NCI-H1694 treated with DMSO at 0.1 percent for 48 hours (cell line): Measurements from ENCODE around the gene NECTIN1.

Source experiments
- DNase-seq: peaks from one replicate; lab custom pipeline; 2025; lab: John Stamatoyannopoulos, UW

The NECTIN1 gene

DNA sequence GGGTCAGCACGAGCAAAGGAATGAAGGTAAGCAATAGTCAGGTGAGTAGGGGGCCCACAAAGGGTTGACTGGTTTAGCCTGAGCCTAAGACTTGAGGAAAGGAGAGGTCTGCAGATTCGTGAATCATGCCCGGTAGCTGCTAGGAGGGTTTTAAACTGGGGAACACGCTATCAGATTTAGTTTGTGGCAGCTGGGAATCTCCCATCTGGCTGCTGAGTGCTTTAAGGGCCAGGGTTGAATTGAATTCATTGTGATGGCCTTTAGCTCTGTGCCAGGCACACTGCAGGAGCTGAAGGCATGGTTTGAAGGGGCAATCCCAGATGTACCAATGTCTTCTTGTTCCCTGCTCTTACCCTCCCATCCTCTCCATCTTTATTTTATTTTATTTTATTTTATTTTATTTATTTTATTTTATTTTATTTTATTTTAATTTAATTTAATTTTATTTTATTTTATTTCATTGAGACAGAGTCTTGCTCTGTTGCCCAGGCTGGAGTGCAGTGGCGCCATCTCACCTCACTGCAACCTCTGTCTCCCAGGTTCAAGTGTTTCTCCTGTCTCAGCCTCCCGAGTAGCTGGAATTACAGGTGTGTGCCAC lies 1.9 kb upstream of the NECTIN1 start:
- DNase-seq: no peak

DNA sequence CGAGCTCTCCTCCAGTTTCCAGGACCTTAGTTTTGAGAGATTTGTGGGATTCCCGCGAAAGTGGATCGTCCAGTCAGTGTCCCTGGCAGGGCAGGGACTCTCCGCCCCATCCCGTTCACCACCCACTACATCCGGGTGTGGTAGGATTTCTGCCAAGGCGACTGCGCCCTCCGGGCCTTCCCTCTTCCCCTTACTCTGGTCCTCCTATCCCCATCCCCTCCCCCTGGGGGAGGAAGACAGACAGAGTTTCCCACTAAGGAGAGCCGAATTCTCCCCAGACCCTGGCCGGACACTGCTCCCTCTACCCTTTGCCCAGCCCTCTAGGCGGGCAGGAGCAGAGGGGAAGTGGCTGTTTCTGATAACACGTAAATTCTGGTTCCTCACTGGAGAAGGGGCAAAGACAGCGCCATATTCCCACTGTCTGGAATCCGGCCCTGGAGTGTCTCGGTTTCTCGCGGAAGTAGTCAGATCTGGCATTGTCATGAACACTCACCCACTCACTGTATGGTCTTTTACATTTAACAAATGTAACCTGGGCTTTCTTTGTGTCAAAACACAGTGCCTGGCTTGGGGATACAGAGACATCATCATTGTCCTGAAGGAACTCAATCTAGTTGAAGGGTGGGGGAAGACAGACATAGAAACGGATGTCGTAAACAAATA lies 1.1 kb upstream of the NECTIN1 start:
- DNase-seq: no peak

DNA sequence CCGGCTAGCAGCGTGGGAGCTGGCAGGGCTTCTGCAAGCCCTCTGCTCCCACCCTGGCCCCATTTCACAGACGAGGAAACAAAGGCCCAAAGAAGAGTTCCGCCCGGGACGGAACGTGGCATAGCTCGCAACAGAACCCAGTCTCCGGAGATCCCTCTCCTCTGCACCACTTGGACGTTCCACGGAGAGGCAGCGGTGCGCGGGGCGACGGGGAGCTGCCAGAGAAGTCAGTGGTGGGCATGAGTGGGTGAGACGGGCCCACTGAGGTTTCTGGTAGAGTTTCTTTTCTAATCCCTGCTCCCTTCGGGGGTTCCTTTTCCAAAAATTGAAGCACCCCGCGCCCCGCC lies 554 bp upstream of the NECTIN1 start:
- DNase-seq: no peak

GRCh38 chr11:119728211-119728626 lies 781 bp downstream of the NECTIN1 start:
- DNase-seq: no peak

- no peak for DNase-seq
Observed at GRCh38 chr11:119727523-119728151, 1.4 kb downstream of the NECTIN1 start.

DNA sequence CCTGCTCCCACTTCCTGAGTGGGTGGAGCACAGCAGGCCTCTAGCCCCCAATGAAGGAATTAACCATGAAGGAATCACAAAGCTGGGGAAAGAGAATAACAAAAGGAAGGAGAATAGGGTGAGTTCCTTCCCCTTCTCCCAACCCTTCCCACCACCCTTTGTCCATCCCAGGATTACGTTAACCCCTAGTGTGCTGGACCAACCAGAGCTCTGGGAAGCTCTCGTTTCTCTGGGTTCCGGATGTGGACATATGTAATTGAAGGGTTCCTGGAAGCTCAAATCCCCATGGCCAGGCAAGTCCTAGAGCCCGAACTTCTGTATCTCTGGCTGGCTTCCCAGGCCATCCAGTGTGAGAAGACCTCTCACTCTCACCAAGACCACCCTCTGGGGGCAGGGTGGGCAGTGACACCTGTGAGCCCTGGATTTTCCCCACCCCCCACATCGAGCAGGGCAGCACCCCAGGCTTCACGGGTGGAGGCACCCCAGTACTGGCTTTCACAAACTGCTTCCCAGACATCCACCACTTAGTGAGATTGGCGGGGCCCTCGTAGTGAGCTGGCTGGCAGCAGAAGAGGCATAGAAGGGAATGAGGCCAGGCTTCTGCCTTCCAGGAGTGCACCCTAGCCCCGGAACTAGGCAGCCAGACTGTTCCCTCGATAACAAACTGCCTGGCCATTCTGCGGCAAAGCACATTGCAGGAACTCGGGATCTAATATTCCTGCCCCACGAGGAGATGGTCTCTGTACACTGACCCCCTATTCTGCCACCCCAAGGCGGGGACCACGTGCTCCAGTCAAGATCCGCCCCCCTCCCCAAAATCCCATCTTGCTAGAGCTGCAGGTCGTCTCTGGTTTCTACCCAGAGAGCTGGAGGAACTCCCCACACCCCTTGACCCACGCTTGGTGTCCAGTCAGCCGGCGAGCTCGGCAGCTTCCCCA lies 2.1 kb downstream of the NECTIN1 start:
- no peak for DNase-seq

DNA sequence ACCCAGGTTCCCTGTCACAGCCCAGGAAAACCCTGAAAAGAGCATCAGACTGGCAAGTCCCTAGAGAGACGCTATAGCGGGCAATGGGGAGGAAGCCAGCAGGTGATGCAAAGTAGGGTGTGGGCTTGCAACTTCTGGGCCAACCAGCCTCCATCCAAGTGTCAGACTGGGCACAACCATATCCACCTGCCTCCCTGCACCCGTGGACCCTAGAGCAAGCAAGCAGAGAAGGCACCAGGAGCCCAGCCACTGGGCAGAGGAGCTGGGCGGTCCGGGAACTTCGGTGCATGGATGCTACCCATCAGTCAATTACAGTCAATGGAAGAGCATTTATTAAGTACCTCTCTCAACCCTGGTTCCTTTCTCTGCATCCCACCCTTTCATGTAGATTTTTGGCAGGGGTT lies 2.8 kb downstream of the NECTIN1 start:
- no peak for DNase-seq

- no peak for DNase-seq
Observed at GRCh38 chr11:119724956-119725355, 4.0 kb downstream of the NECTIN1 start.

DNA sequence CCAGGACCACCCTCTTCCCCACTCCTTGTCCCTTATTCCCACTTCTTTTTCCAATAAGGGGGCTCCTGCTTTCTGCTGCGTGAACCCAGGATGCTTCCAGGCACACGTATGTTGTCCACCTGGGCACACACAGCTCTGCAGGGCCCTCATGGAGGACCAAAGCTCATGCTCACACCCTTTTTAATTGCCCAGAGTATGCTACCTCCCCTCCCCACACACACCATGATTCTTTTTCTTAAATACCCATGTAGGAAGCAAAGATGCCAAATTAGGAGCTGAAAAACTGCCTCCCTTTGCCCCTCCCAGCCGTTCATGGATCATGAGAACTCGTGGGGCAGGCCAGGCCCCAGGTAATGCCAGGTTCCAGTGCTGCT lies 5.1 kb downstream of the NECTIN1 start:
- no peak for DNase-seq

DNA sequence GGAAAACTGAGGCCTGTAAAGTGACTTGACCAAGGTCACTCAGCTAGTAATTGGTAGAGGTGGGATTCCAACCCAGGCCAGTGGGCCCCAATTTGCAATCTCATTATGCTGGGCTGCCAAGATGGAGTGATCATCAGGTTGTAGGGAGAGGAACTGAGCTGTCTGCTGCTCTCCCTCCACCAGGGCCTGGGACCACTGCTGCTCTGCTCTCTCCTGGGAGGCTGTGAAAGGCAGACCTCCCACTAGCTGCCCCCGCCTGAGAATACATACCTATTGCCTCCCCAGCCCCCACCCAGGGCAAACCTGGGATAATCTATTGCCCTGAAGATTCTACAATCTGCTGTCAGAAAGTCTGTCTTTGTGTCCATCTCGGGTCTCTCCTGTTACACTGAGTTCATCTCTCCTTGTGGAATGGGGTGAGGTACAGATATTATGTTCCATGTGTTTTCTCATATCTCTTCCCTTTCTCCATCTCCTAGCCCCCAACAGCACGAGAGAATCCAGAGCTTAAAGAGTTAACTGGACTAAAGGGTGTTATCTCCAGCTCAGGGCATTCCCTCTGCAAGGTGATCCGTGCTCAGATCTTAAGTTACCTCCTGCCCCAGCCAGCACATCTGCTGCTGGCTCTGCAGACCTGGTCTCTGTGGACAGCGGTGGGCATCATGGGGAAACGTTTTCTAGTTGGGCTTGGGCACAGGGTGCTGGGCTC lies 5.6 kb downstream of the NECTIN1 start:
- DNase-seq: no peak

- DNase-seq: no peak
Observed at GRCh38 chr11:119722281-119722794, 6.7 kb downstream of the NECTIN1 start.

- no peak for DNase-seq
Observed at GRCh38 chr11:119721129-119722120, 7.6 kb downstream of the NECTIN1 start.

DNA sequence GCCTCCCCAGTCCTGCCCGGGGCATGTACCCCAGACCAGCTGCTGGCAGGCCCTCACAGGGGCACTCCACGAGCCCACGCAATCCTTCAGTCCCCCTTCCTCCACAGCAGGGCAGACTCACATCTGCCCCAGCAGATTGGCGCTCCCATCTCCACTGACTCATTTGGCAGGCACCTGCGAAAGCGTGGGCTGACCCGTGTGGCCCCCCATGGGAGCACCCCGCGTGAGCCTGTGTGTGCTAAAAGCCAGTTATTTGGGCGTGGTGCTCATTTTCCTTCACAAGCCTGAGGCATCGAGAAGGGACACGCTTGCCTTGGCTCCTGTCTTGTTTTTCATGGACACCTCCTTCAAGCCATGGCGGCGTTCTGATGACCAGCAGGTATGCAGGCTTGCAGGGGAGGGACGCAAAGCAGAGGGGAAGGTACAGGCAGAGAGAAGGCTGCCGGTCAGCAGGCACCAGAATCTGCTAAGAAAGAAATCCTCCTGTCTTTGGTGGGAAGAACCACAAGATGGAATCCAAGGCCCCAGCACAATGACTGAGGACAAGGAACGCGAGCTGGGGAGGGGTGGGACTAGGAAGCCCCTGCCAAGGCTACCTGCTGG lies 8.6 kb downstream of the NECTIN1 start:
- DNase-seq: no peak

DNA sequence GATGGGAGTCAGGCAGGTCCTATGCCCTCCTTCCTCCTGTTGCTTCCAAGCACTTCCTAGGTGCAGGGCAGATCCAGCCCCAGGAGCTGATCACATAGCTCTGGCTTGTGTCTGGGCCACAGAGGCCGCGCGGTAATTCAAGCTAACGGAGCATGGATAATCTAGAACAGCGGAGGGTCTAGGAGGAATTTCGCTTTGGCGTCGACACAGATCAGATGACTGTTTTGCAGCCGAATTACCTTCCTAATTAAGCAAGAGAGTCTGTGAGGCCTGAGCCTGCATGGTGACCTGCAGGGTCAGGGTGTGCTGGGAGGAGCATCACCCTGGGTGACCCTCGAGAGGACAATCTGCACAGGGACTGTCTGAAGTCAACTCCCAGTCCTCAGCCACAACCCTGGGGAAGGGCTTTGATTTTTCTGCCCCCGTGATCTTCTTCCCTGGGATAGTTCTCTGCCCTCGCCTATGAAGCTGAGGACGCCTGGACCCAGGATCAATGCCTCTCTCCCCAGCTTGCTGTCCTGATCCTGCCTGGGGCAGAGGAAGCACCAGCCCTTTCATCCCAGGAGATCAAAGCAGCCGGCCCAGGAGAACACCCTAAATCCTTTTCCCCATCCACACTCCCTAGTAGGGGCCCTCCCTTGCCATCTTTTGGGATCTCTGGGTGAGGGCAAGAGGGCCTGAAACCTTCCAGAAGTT lies 11.0 kb downstream of the NECTIN1 start:
- DNase-seq: no peak

DNA sequence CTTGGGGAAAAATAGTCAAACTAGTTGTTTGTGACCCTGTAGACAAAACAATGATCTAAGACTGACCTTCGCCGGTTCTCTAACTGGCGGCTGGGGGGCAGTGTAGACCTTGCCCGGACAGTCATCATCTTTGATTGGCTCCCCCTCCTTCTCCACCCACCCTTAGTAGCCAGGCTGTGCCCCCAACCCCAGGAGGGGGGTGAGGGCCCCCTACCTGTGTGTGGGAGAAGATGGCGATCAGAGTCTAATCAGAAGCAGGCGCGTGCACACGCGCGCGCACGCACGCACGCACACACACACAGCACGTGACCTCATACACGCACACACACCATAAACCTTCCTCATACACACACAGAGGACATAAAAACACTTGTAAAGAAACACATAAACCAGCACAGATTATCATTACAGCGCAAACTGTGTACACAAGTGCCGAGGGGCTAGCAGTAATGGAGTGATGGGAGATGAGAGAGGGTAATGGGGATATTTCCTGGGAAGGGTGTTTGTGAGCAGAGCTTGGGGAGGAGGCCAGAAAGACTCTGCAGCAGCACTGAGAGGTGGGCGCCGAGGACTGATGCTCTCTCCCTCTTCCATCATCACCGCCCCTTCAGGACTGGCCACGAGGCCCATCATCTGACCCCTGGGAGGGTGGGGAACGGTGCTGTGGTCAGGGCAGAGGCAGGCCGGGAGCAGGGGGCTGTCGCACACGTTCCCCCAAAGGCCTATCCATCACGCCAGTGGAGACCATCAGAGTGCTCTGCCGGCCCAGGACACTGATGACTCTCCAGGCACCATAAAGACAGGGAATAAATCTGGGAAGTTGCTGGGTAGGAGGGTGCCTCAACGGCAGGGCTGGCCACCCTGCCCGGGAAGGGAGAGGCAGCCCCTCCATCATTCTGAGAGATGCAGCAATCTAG lies 12.2 kb downstream of the NECTIN1 start:
- no peak for DNase-seq

GRCh38 chr11:119714590-119714989 lies 14.4 kb downstream of the NECTIN1 start:
- DNase-seq: no peak

DNA sequence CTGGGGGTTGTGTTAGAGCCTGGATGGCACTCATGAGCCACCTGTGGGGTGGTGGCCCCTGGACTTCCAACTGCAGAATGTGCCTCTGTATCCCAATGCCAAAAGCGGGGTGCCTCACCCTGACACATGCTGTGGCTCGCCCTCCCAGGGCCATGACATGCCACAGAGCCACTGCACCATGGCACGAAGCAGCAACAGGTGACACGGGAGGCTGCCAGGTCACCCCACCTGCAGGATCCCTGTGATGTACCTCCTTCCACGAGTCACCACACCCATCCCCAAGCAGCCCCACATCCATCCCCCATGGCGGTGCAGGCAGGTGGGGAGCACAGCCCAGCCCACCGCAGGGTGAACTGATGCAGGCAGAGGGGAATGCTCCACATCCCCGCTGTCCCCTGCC lies 14.8 kb downstream of the NECTIN1 start:
- DNase-seq: no peak

- no peak for DNase-seq
Observed at GRCh38 chr11:119713359-119714040, 15.5 kb downstream of the NECTIN1 start.
